ENCODE measurements around the gene SMIM13. TPM values are rescaled to one million over a fixed set of nuclear protein-coding genes. Genes with fewer than 3 reads are reported as not detected.
A peak's percentile ranks its signal among the peaks of the same experiment; 100 is the strongest.
"Not testable (repeated sequence)": the region's sequence is repeated elsewhere in the genome, so short reads cannot be mapped to it uniquely, and the experiment has no call there.

Gene SMIM13
- polyA plus RNA-seq, 2 of the 4 experiments (the other 2 are of a cell fraction): 12.7 to 12.8 TPM

DNA sequence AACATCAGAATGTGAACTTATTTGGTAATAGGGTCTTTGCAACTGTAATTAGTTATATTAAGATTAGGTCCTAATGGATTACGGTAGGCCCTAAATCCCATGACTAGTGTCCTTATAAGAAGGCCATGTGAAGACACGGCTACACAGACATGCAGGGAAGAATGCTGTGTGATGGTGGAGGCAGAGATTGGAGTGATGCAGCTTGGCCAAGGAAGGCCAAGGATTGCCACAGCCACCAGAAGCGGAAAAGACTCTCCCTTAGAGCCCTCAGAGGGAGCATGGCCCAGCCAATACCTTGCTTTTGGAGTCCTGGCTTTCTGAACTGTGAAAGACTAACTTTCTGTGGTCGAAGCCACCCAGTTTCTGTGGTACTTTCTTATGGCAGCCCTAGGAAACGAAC lies 9.7 kb upstream of the SMIM13 start:
- H3K4me1 ChIP-seq: no peaks in the 10 kb centered on the region
- FAIRE-seq (no peak), DNase-seq (ENCODE audit: low read depth in 1 of 2, low spot score in 1 of 2) (no peak), ATAC-seq (no peak)
- CTCF ChIA-PET: interaction anchor here (1.1 to 1.7 kb wide), 4 partner anchors 9 to 491 kb away, joined by 3 to 4 read pairs (median 3); partner anchors contain the start of gene SMIM13
- no peak overlapping the region for H3K27ac ChIP-seq
- no peak overlapping the region for H3K4me2 ChIP-seq
- H3K9me3 ChIP-seq: no peaks in the 10 kb centered on the region
- TF ChIP-seq CBX2 (IDR thresholded peaks at IDR 0.05; ENCODE audit: borderline replicate concordance, low read depth): no peak
- no peak for TF ChIP-seq KDM1A (IDR thresholded peaks at IDR 0.05; ENCODE audit: low read depth)
- no peak for TF ChIP-seq NR3C1 (IDR thresholded peaks at IDR 0.05)
- TF ChIP-seq HEYL (CRISPR knock-in tag; IDR thresholded peaks at IDR 0.05): no peak
- TF ChIP-seq KDM5A (IDR thresholded peaks at IDR 0.05): no peak
- no peak for TF ChIP-seq MAFK (IDR thresholded peaks at IDR 0.05; ENCODE audit: partially characterized antibody)
- TF ChIP-seq, protein P1, sequence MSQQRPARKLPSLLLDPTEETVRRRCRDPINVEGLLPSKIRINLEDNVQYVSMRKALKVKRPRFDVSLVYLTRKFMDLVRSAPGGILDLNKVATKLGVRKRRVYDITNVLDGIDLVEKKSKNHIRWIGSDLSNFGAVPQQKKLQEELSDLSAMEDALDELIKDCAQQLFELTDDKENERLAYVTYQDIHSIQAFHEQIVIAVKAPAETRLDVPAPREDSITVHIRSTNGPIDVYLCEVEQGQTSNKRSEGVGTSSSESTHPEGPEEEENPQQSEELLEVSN (IDR thresholded peaks at IDR 0.05; ENCODE audit: borderline replicate concordance, low read depth): no peak
- no peak for TF ChIP-seq TP53 (CRISPR knock-in tag; IDR thresholded peaks at IDR 0.05)
- no peak for TF ChIP-seq PHF8 (IDR thresholded peaks at IDR 0.05; ENCODE audit: borderline replicate concordance, low read depth)
- no peak for TF ChIP-seq MAZ (IDR thresholded peaks at IDR 0.05; ENCODE audit: borderline replicate concordance, low read depth, low read length)
- no peak for TF ChIP-seq ESRRA (IDR thresholded peaks at IDR 0.05; ENCODE audit: borderline replicate concordance, low read length)
- TF ChIP-seq, protein P2, sequence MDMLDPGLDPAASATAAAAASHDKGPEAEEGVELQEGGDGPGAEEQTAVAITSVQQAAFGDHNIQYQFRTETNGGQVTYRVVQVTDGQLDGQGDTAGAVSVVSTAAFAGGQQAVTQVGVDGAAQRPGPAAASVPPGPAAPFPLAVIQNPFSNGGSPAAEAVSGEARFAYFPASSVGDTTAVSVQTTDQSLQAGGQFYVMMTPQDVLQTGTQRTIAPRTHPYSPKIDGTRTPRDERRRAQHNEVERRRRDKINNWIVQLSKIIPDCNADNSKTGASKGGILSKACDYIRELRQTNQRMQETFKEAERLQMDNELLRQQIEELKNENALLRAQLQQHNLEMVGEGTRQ (IDR thresholded peaks at IDR 0.05): no peak
- no peak for TF ChIP-seq HOXB5 (CRISPR knock-in tag; IDR thresholded peaks at IDR 0.05)
- no peak for TF ChIP-seq NPAS2 (CRISPR knock-in tag; IDR thresholded peaks at IDR 0.05; ENCODE audit: borderline replicate concordance)
- TF ChIP-seq EP300 (IDR thresholded peaks at IDR 0.05): no peak
- no peak for TF ChIP-seq EHMT2 (IDR thresholded peaks at IDR 0.05; ENCODE audit: low read depth)
- no peak for TF ChIP-seq GATA3 (IDR thresholded peaks at IDR 0.05; ENCODE audit: borderline replicate concordance)
- TF ChIP-seq, protein P3, sequence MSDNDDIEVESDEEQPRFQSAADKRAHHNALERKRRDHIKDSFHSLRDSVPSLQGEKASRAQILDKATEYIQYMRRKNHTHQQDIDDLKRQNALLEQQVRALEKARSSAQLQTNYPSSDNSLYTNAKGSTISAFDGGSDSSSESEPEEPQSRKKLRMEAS (IDR thresholded peaks at IDR 0.05): no peak
- POLR2A ChIA-PET: no interaction called here
- WGBS (ENCODE audit: missing lambda C conversion rate): 71% methylated on average over 4 of the region's 5 CpGs
- H3K4me3 ChIP-seq: no peak overlapping the region

DNA sequence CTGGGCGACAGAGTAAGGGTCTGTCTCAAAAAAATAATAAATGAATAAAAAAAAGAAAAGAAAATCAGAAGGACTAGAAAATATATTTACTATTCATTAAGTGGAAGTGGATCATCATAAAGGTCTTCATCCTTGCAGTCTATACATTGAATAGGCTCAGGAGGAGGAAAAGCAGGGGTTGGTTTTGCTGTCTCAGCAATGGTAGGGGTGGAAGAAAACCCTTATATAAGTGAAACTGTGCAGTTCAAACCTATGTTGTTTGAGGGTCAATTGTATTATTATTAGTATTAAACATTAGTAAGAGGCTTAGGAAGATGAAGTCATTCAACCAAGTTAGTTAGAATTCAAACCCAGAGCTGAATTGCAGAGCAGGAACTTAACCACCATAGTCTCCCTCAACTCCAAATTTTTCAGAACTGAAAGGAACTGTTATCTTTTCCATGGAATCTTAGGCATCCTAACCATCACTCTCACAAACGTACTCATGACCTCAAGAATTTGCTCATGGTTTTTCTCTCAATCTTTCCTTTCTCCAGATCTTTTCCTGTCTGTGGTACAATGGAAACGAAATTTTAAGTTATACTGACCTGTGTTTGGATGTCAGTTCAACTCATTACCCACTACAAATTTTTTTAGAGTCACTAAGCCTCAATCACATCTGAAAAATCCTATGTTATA lies 7.7 kb upstream of the SMIM13 start:
- DNase-seq (ENCODE audit: low read depth in 1 of 2, low spot score in 1 of 2) (no peak), ATAC-seq (no peak), FAIRE-seq (no peak)
- Histone ChIP-seq H3K4me3 (no peak overlapping the region), H3K27ac (no peak overlapping the region), H3K4me2 (no peak overlapping the region), H3K9me3 (no peaks in the 10 kb centered on the region), H3K4me1 (no peaks in the 10 kb centered on the region)
- WGBS (ENCODE audit: missing lambda C conversion rate): 41% methylated on average over 3 of the region's 3 CpGs
- CTCF ChIA-PET: interaction anchor here (1.4 kb wide), 1 partner anchor 17 kb away, joined by 4 read pairs; no protein-coding TSS in a partner anchor
- no peak for TF ChIP-seq HEYL (CRISPR knock-in tag; IDR thresholded peaks at IDR 0.05)
- no peak for TF ChIP-seq CBX8 (IDR thresholded peaks at IDR 0.05)
- TF ChIP-seq POLR2AphosphoS2 (conservative IDR thresholded peaks at IDR 0.05; ENCODE audit: low read length): no peak
- peak; percentile 18 for TF ChIP-seq MAFK (IDR thresholded peaks at IDR 0.05; ENCODE audit: partially characterized antibody)
- no peak for TF ChIP-seq ESRRA (IDR thresholded peaks at IDR 0.05; ENCODE audit: borderline replicate concordance, low read length)
- TF ChIP-seq MYC (IDR thresholded peaks at IDR 0.05; ENCODE audit: borderline replicate concordance, low read length): no peak
- TF ChIP-seq TP53 (CRISPR knock-in tag; IDR thresholded peaks at IDR 0.05): no peak
- no peak for TF ChIP-seq HOXA7 (CRISPR knock-in tag; IDR thresholded peaks at IDR 0.05)
- POLR2A ChIA-PET: no interaction called here

DNA sequence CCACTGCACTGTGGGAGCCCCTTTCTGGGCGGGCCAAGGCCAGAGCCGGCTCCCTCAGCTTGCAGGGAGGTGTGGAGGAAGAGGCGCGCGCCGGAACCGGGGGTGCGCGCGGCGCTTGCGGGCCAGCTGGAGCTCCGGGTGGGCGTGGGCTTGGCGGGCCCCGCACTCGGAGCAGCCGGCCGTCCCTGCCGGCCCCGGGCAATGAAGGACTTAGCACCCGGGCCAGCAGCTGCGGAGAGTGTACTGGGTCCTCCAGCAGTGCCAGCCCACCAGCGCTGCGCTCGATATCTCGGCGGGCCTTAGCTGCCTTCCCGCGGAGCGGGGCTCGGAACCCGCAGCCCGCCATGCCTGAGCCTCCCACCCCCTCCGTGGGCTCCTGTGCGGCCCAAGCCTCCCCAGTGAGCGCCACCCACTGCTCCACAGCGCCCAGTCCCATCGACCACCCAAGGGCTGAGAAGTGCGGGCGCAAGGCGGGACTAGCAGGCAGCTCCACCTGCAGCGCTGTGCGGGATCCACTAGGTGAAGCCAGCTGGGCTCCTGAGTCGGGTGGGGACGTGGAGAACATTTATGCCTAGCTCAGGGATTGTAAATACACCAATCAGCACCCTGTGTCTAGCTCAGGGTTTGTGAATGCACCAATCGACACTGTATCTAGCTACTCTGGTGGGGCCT lies 6.4 kb upstream of the SMIM13 start:
- H3K4me1 ChIP-seq; FAIRE-seq; DNase-seq (ENCODE audit: low read depth in 1 of 2, low spot score in 1 of 2); H3K9me3 ChIP-seq; POLR2A ChIA-PET; ATAC-seq; H3K27ac ChIP-seq; H3K4me2 ChIP-seq; H3K4me3 ChIP-seq: not testable (repeated sequence)
- CTCF ChIA-PET: interaction anchor here (1.3 to 1.6 kb wide), 2 partner anchors 19 to 489 kb away, joined by 4 to 5 read pairs; no protein-coding TSS in a partner anchor
- WGBS (ENCODE audit: missing lambda C conversion rate): 48% methylated on average over 3 of the region's 47 CpGs

All from A549 (cell line).